Neural progenitor cell (in vitro differentiated cells): ENCODE results near the gene NHERF1. TPM values are rescaled to one million over a fixed set of nuclear protein-coding genes. Genes with fewer than 3 reads are reported as not detected.

Experiments used
- DNase-seq: peaks from one replicate; pipeline ENCODE4 v3.0.0-alpha.2; 2016; ENCODE audit warnings: low spot score
- H2AFZ ChIP-seq: fragments of 200-600 bp; sonication (generic); replicated peaks from 2 replicates; pipeline ENCODE4 v1.6.1; 2016; ENCODE audit warnings: antibody characterized with exemption
- H3F3A ChIP-seq: fragments of 200-600 bp; sonication (generic); 2 replicates; pipeline ENCODE4 v1.6.1; 2016; ENCODE audit warnings: antibody characterized with exemption, low read depth
- H3K27ac ChIP-seq: fragments of 200-600 bp; sonication (generic); 2 replicates; pipeline ENCODE4 v1.5.1; 2016; ENCODE audit warnings: mild to moderate bottlenecking
- H3K27me3 ChIP-seq: fragments of 200-600 bp; sonication (generic); 2 replicates; pipeline ENCODE4 v1.6.1; 2016; ENCODE audit warnings: mild to moderate bottlenecking, moderate library complexity
- H3K36me3 ChIP-seq: fragments of 200-600 bp; sonication (generic); 2 replicates; pipeline ENCODE4 v1.5.1; 2016
- H3K4me1 ChIP-seq: fragments of 200-600 bp; sonication (generic); 2 replicates; pipeline ENCODE4 v1.6.1; 2016; ENCODE audit warnings: mixed run types
- H3K4me2 ChIP-seq: fragments of 200-600 bp; sonication (generic); 2 replicates; pipeline ENCODE4 v1.6.1; 2016
- H3K4me3 ChIP-seq: fragments of 200-600 bp; sonication (generic); 2 replicates; pipeline ENCODE4 v1.5.1; 2016
- H3K79me2 ChIP-seq: fragments of 200-600 bp; sonication (generic); 2 replicates; pipeline ENCODE4 v1.6.1; 2016; ENCODE audit warnings: low read depth
- H3K9ac ChIP-seq: fragments of 200-600 bp; sonication (generic); 2 replicates; pipeline ENCODE4 v1.6.1; 2016
- H3K9me3 ChIP-seq: fragments of 200-600 bp; sonication (generic); 2 replicates; pipeline ENCODE4 v1.5.1; 2016; ENCODE audit warnings: low read depth
- H4K20me1 ChIP-seq: fragments of 200-600 bp; sonication (generic); 2 replicates; pipeline ENCODE4 v1.6.1; 2016; ENCODE audit warnings: low read depth
- H3K27ac Mint-ChIP-seq: 3 replicates; pipeline ENCODE4 v1.8.0; 2021; ENCODE audit warnings: mixed read lengths
- H3K27me3 Mint-ChIP-seq: 2 replicates; pipeline ENCODE4 v1.8.0; 2022; ENCODE audit warnings: low read depth, mild to moderate bottlenecking, inconsistent platforms, moderate library complexity, mixed read lengths; ENCODE audit not compliant: insufficient read depth
- H3K36me3 Mint-ChIP-seq: 3 replicates; pipeline ENCODE4 v1.8.0; 2021; ENCODE audit warnings: mixed read lengths
- H3K4me1 Mint-ChIP-seq: 3 replicates; pipeline ENCODE4 v1.8.0; 2021; ENCODE audit warnings: mixed read lengths
- H3K4me3 Mint-ChIP-seq: 3 replicates; pipeline ENCODE4 v1.8.0; 2021; ENCODE audit warnings: mild to moderate bottlenecking, moderate library complexity, mixed read lengths
- H3K9me3 Mint-ChIP-seq: 3 replicates; pipeline ENCODE4 v1.8.0; 2020; ENCODE audit warnings: mixed read lengths
- EZH2 ChIP-seq: fragments of 200-600 bp; sonication (generic); IDR thresholded peaks from 2 replicates; pipeline ENCODE4 v1.6.1; 2017; ENCODE audit warnings: antibody characterized with exemption, mild to moderate bottlenecking, moderate library complexity
- EZH2phosphoT487 ChIP-seq: fragments of 200-600 bp; sonication (generic); IDR thresholded peaks from 2 replicates; pipeline ENCODE4 v1.6.1; 2017; ENCODE audit warnings: antibody characterized with exemption
- total RNA-seq: library from RNA; depleted of rRNA; stranded (reverse); fragments of >200 nt; gene quantifications from 2 replicates; pipeline ENCODE4 v1.2.3, GENCODE V29; 2015; ENCODE audit warnings: low replicate concordance
- TF ChIP-seq, protein P1 (sequence below): fragments of 200-600 bp; sonication (generic); IDR thresholded peaks from 2 replicates; pipeline ENCODE4 v1.5.1; 2017; ENCODE audit warnings: antibody characterized with exemption, mild to moderate bottlenecking

The NHERF1 gene
- total RNA-seq, 1 donor from 2014 or later: 27.1 TPM

DNA sequence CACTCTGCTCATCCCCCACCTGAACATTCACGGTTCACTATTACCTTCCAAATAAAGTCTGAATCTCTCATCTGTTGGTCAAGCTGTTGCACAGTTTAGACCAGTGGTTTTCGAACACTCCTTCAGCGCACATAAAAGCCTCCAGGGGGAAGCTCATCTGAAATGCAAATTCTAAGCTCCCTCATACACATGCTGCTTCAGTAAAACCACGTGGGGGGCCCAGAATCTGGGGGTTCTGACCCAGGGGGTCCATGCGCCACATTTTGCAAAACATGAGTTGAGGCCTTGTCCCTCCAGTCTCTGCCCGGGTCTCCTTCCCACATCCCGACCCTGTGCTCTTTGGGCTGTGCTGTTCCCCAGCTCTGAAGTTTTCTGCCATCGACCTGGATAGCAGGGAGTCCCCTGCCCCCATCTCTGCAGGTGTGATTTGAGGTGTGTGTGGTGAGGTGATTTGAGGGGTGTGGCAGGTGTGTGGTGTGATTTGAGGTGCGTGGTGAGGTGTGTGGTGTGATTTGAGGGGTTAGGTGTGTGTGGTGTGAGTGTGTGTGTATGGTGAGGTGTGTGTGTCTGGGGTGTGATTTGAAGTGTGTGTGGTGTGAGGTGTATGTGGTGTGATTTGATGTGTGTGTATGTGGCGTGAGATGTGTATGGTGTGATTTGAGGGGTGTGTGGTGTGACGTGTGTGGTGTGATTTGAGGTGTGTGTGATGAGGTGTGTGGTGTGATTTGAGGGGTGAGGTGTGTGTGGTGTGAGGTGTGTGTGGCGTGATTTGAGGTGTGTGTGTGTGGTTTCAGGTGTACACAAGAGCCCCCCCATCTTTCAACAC, 16.2 kb upstream of the NHERF1 start:
- Mint-ChIP-seq H3K9me3 (no peaks in the 10 kb centered on the region), H3K27ac (no peak overlapping the region), H3K4me1 (peaks cover 5% of the 10 kb centered on the region), H3K4me3 (no peak overlapping the region), H3K27me3 (peaks cover 18% of the 10 kb centered on the region), H3K36me3 (no peaks in the 10 kb centered on the region)
- TF ChIP-seq, protein P1, sequence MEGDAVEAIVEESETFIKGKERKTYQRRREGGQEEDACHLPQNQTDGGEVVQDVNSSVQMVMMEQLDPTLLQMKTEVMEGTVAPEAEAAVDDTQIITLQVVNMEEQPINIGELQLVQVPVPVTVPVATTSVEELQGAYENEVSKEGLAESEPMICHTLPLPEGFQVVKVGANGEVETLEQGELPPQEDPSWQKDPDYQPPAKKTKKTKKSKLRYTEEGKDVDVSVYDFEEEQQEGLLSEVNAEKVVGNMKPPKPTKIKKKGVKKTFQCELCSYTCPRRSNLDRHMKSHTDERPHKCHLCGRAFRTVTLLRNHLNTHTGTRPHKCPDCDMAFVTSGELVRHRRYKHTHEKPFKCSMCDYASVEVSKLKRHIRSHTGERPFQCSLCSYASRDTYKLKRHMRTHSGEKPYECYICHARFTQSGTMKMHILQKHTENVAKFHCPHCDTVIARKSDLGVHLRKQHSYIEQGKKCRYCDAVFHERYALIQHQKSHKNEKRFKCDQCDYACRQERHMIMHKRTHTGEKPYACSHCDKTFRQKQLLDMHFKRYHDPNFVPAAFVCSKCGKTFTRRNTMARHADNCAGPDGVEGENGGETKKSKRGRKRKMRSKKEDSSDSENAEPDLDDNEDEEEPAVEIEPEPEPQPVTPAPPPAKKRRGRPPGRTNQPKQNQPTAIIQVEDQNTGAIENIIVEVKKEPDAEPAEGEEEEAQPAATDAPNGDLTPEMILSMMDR: no peak
- TF ChIP-seq EZH2phosphoT487 (no peak), EZH2 (no peak)
- no peak for DNase-seq
- Histone ChIP-seq H3F3A (peaks cover 31% of the 10 kb centered on the region), H3K27ac (no peak overlapping the region), H3K9me3 (no peaks in the 10 kb centered on the region), H3K36me3 (no peaks in the 10 kb centered on the region), H3K27me3 (peaks cover 37% of the 10 kb centered on the region), H3K9ac (no peak overlapping the region), H3K79me2 (no peaks in the 10 kb centered on the region), H3K4me1 (no peaks in the 10 kb centered on the region), H4K20me1 (no peaks in the 10 kb centered on the region), H3K4me2 (no peak overlapping the region), H2AFZ (no peak overlapping the region), H3K4me3 (no peak overlapping the region)

- Histone ChIP-seq H3K9me3 (no peaks in the 10 kb centered on the region), H3K4me3 (no peak overlapping the region), H3K36me3 (no peaks in the 10 kb centered on the region), H4K20me1 (no peaks in the 10 kb centered on the region), H3K4me1 (peaks cover 7% of the 10 kb centered on the region), H2AFZ (no peak overlapping the region), H3K9ac (no peak overlapping the region), H3K79me2 (no peaks in the 10 kb centered on the region), H3K27ac (no peak overlapping the region), H3F3A (peaks cover 34% of the 10 kb centered on the region), H3K27me3 (peaks cover 50% of the 10 kb centered on the region), H3K4me2 (no peak overlapping the region)
- peaks cover 27% of the 10 kb centered on the region for H3K27me3 Mint-ChIP-seq
- no peak overlapping the region for H3K4me3 Mint-ChIP-seq
- no peak for DNase-seq
- TF ChIP-seq, protein P1: no peak
- no peak for TF ChIP-seq EZH2
- TF ChIP-seq EZH2phosphoT487: no peak
- no peaks in the 10 kb centered on the region for H3K36me3 Mint-ChIP-seq
- no peaks in the 10 kb centered on the region for H3K9me3 Mint-ChIP-seq
- H3K4me1 Mint-ChIP-seq: peaks cover 5% of the 10 kb centered on the region
- no peak overlapping the region for H3K27ac Mint-ChIP-seq
Observed at GRCh38 chr17:74733365-74734122, 14.9 kb upstream of the NHERF1 start.

GRCh38 chr17:74734256-74734655, 14.2 kb upstream of the NHERF1 start:
- peaks cover 9% of the 10 kb centered on the region for H3K4me1 Mint-ChIP-seq
- no peak overlapping the region for H3K4me3 Mint-ChIP-seq
- Histone ChIP-seq H3K9me3 (no peaks in the 10 kb centered on the region), H3K27me3 (peaks cover 53% of the 10 kb centered on the region), H3K79me2 (no peaks in the 10 kb centered on the region), H3K4me3 (no peak overlapping the region), H3F3A (peaks cover 29% of the 10 kb centered on the region), H4K20me1 (no peaks in the 10 kb centered on the region), H3K4me1 (peaks cover 7% of the 10 kb centered on the region), H3K27ac (no peak overlapping the region), H3K4me2 (no peak overlapping the region), H3K9ac (no peak overlapping the region), H2AFZ (no peak overlapping the region), H3K36me3 (no peaks in the 10 kb centered on the region)
- DNase-seq: no peak
- H3K27me3 Mint-ChIP-seq: peaks cover 33% of the 10 kb centered on the region
- H3K9me3 Mint-ChIP-seq: peaks cover 2% of the 10 kb centered on the region
- no peaks in the 10 kb centered on the region for H3K36me3 Mint-ChIP-seq
- H3K27ac Mint-ChIP-seq: no peak overlapping the region
- no peak for TF ChIP-seq EZH2
- TF ChIP-seq, protein P1: no peak
- TF ChIP-seq EZH2phosphoT487: no peak
